ENCODE results near the gene ALX3.

DNA sequence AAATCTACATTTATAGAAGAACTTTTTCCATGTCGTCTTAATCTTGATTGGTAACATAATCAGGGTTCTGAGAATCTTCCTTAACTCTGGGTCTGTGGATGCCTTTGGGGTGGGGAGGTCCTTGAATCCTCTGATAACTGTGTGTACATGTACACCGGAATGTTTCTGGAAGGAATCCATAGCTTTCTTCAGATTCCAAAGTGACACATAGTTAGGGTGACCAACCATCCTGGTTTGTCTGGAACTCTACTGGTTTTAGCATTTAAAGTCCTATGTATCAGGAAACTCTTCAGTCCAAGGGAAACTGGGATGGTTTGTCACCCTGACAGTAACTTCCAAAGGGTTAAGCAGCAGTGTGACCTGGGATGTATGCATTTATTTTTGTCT lies 19.2 kb downstream of the ALX3 start:
- TF ChIP-seq CTCF (conservative IDR thresholded peaks at IDR 0.05; ENCODE audit: low read depth, low read length) (no peak), SMC3 (IDR thresholded peaks at IDR 0.05; ENCODE audit: low read depth, low read length) (no peak), POLR2A (IDR thresholded peaks at IDR 0.05; ENCODE audit: low read depth, low read length) (no peak), NFE2L2 (IDR thresholded peaks at IDR 0.05; ENCODE audit: low read depth, low read length) (no peak), CEBPB (IDR thresholded peaks at IDR 0.05; ENCODE audit: low read depth, low read length) (no peak), FOS (IDR thresholded peaks at IDR 0.05; ENCODE audit: low read depth, low read length) (no peak)
